GM18868 (cell line): Measurements from ENCODE around the gene SDS.

Experiments used
- ATAC-seq: cut with Tn5 transposase; IDR thresholded peaks from one replicate; pipeline ENCODE4 v1.9.1; 2021; ENCODE audit warnings: mild to moderate bottlenecking, moderate library complexity; ENCODE audit not compliant: unreplicated experiment

SDS gene

DNA sequence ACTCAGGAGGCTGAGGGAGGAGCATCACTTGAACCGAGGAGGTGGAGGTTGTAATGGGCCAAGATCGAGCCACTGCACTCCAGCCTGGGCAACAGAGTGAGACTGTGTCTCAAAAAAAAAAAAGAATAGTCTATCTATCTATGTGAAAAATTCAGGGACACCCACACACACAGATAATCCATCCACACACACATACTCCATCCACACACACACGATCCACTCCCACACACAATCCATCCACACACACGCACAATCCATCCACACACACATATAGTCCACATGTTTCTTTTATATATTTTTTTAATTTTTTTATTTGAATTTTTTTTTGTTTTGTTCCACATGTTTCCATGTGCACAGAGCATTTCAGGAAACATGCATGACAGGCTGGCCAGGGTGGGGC lies 3.3 kb downstream of the SDS start:
- ATAC-seq, result no peak

DNA sequence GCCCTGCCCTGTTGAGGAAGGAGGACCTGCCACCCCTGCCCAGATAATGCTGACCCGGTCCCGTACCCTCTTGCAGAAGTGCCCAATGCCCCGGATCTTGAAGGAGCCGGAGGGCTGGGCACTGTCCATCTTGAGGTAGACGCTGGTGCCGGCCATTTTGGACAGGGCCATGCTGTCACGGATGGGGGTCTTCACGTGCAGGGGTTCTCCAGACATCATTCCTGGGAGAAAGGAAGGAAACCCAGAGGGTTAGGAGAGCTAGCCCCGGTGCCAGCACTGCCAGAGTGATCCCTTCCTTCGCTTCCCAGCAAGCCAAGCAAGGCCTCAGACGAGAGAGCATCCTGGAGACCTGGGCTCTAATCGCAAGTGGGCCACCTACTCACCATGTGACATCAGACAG lies 4.2 kb downstream of the SDS start:
- ATAC-seq, result no peak

GRCh38 chr12:113398346-113399290 lies 5.1 kb downstream of the SDS start:
- no peak for ATAC-seq

GRCh38 chr12:113397497-113398197 lies 6.0 kb downstream of the SDS start:
- no peak for ATAC-seq

DNA sequence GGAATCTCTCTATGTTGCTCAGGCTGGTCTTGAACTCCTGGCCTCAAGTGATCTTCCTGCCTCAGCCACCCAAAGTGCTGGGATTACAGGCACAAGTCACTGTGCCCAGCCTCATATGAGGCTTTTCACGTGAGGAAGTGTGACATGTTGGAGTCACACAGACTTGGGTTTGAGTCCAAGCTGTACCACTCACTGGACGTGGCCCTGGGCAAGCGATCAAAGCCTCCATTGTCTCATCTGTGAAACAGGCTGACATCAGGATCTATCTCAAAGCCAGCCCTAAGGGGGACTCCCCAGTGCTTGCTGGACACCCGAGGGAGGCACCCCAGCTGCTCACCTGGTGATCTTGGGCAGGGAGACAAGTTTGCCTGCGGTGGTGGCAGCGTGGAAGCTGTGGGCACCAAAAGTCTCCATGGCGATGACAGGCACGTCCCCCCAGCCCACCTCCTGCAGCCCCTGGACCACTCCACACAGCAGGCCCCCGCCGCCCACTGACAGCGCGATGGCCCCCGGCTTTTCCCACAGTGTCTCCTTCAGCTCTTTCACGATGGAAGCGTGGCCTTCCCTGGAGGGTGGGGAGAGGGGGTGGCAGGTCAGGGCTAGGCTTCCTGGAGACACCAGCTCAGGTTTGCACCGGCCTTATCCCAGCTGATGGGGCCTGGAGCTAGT lies 6.7 kb downstream of the SDS start:
- no peak for ATAC-seq

DNA sequence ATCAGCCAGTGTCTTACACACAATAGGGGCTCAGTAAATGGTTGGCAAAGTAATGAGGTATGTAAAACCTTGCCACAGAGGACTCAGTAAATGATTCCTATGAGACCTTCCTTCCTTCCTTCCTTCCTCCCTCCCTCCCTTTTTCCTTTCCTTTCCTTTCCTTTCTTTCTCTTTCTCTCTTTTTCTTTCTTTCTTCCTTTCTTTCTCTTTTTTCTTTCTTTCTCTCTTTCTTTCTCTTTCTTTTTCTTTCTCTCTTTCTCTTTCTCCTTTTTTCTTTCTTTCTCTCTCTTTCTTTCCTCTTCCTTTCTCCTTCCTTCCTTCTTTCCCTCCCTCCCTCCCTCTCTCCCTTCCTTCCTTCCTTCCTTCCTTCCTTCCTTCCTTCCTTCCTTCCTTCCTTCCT lies 7.5 kb downstream of the SDS start:
- no peak for ATAC-seq

- ATAC-seq, result no peak
Observed at GRCh38 chr12:113395119-113395518, 8.6 kb downstream of the SDS start.

DNA sequence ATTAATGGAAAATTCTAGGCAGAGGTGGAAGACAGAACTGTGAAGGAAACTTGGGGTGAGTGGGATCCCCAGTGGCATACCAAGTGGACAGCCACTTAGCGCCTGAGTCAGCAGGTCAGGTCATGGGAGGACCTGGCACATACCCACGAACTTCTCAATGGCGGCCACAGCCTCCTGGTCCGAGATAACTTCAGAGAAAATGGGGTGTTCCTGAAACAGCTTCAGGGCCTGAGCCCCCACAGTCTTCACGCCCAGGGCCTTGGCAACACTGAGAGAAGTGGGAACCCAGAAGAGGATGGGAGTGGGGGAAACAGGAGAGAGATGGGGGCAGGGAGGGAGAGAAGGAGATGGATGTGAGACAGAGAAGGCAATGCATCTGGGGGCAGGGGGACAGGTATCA lies 9.9 kb downstream of the SDS start:
- ATAC-seq, result no peak

DNA sequence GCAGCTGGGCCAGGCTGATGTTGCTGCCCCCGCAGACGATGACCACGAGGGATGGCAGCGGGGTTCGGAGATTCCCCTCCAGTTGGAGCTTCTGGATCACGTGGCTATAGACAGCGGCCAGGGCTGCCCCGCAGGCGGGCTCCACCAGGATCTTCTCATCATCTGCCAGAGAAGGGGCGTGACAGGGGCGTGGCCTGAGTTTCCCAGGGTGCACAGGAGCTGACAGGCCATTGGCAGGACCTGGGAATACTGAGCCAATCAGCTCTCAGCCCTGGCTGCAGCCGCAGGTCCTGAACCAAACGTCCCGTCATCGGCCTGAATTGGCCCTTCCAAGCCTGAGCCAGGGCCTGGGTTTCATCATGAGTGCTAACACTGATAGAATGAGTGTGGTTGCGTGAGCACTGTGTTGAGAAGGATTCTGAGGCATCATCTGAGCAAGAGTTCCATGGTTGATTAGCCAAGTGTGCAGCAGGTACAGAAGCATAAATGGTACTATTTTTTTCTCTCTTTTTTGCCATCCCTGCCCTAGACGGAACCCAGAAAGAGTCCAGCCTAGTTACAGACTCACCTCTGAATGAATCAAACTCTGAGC lies 10.6 kb downstream of the SDS start:
- ATAC-seq, result no peak

GRCh38 chr12:113392520-113392919 lies 11.2 kb downstream of the SDS start:
- ATAC-seq, result no peak

- ATAC-seq, result no peak
Observed at GRCh38 chr12:113391650-113392337, 11.9 kb downstream of the SDS start.

DNA sequence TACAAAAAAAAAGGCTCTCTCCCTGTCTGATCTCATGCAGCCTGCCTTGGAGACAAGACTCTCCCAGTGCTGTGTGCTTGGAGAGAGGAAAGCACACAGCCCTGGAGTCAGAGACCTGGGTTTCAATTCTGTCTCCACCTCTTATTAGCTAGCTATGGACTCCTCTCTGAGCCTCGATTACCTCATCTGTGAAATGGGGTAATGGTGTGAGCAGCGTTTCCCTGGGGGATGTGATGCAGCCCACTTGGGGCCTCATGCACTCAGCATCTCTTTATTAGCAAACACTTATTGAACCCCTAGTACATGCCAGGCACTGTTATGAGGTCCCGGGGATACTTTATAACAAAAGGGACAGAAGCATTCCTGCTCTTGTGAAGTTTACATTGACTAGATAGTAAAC lies 12.5 kb downstream of the SDS start:
- ATAC-seq, result no peak

DNA sequence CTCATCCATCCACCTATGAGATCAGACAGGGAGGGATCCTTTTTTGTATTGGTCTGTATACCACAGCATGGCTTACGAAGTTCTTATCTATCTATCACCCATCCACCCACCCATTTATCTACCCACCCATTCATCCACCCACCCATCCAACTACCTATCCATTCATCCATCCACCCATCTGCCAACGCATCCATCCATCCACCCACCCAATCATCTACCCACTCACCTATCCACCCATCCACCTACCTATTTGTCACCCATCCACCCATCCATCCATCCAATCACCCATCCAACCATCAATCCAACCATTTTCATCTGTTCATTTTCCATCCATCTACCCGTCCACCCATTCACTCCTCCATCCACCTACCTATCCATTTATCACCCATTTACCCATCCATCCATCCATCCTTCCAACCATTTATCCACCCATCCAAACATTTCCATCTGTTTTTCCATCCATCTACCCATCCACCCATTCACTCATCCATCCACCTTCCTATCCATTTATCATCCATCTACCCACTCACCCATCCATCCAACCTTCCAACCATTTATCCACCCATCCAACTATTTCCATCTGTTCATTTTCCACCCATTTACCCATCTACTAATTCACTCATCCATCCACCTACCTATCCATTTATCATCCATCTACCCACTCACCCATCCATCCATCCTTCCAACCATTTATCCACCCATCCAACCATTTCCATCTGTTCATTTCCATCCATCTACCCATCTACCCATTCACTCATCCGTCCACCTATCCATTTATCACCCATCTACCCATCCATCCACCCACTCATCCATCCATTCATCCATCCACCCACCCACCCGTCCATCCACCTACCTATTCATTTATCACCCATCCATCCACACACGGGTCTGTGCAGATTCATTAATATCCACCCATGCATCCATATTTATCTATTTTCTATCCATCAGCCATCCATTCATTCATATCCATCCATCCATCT lies 13.3 kb downstream of the SDS start:
- ATAC-seq, result no peak

GRCh38 chr12:113388351-113388750 lies 15.3 kb downstream of the SDS start:
- no peak for ATAC-seq

- ATAC-seq, result no peak
Observed at GRCh38 chr12:113387631-113388030, 16.1 kb downstream of the SDS start.

DNA sequence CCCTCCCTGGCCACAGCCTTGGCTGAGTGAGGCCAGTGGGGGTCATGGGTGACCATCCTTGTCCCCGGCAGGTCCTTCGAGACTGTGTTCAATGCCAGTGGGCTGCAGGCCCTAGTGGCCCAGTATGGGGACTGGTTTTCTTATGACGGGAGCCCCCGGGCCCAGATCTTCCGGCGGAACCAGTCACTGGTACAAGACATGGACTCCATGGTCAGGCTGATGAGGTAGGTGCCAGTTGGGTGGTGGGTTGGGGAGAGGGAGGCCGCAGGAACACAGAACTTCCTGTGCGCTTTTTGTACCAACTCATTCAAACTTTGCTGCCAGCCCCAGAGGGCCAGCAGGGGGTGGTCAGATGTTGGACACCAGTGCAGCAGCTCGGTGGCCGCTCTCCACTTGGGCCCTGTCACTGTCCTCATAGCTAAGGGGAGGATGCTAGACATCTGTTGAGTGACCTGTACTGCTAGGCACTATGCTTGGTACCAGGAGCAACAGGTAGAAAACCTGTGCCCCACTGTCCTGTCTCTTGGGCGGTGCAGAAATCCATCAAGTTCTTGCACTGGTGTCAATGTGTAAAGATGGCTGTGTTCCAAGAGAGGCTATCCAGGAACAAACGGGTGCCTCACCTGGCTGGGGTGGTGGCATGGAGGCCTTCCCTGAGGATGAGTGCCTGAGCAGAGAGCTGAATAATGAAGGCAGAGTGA lies 16.7 kb downstream of the SDS start:
- ATAC-seq, result no peak

DNA sequence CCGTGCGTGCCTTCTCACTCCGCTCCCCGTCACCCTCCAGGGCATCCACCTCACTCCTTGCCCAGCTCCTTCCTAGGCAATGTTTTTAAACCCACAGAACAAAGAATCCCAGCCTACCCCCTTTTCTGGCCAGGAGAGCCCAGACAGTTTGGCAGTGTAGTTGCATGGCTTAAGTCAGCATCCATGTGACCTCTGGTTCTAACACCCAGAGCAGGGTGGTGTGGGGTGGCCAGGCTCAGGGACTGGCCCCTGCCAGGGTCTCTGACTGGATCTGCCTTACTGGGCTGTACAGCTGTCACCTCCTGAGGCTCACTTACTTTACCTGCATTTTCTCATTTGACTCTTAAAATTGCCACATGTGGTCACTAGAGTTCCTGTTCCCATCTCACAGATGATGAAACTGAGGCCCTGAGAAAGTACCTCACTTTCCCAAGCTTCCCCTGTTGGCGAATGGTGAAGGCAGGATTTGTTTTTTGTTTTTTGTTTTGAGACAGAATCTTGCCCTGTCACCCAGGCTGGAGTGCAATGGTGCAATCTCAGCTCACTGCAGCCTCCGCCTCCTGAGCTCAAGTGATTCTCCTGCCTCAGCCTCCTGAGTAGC lies 18.3 kb downstream of the SDS start:
- no peak for ATAC-seq

- no peak for ATAC-seq
Observed at GRCh38 chr12:113384778-113385177, 18.9 kb downstream of the SDS start.

- ATAC-seq, result no peak
Observed at GRCh38 chr12:113382206-113382605, 21.5 kb downstream of the SDS start.
